GM21717 (cell line): ENCODE results near the gene TBC1D22A.

Experiments used
- ATAC-seq: cut with Tn5 transposase; IDR thresholded peaks from one replicate; pipeline ENCODE4 v1.9.1; 2021; ENCODE audit warnings: mild to moderate bottlenecking, moderate library complexity; ENCODE audit not compliant: unreplicated experiment

Gene TBC1D22A

DNA sequence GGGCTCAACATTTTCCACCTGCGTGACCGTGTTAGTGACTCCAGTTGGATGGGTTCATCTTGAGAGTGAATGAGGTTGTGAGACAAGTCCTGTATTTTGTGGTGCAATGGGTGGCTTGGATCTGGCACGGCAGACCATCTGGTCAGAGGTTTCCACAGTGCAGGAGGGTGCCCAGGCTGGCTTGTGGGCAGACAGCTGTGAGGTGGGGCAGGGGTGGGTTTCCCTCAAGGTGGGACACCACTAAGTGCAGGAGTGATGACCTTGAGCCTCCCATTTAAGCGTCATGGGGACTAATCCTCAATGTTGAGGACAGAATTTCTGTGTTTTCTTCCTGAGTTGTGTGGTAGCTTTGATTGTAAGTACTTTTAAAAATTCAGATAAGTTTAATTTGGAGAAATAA lies 220.6 kb downstream of the TBC1D22A start:
- ATAC-seq, result no peak

DNA sequence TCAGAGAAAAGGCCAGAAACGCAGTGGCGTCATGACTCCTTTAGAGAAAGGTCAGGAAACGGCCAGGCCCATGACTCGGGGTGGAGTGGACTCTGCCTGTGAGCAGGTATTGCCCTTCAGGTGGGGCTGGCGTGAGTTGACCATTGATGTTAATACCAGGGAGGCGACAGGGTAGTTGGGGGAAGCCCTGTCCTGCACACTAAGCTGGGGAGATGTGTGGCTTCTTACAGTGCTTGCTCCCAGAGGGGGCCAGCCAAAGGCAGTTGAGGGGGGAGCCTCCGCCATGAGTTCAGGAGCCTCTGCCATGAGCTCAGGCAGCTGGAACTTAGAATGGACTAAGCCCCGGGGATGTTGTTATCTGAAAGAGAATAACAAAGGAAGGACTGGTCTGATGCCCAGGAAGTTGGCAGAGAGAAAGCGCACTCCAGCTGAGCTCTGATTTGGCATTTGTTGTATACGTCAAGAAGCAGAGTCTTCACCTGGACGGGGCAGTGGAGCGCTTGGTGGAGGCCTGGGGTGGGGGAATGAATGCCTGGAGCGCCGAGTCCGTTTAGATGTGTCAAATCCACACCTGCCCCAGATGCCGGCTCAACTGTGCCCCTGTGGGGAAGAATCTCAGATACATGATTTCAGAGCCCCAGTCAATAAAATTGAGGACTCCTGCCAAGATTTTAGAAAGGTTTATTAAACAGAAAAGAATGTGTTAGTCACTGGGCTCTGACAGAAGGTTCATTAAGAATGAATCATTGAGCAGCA lies 222.5 kb downstream of the TBC1D22A start:
- no peak for ATAC-seq

DNA sequence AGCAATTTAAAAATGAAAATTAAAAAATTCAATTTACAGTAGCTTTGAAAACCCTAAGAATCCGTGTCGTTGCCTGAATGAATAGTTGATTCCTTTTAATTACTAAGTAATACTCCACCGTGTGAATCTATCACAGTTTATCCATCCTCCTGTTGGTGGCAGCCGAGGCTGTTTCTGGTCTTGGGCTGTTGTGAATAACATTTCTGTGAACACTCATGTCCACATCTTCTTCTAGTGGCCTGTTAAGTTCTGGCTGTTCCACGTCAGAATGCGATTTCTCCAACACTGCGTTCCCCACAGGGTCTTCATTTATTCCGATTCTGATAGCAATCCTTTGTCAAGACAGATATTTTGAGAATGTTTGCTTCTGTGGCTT lies 223.0 kb downstream of the TBC1D22A start:
- ATAC-seq, result no peak

DNA sequence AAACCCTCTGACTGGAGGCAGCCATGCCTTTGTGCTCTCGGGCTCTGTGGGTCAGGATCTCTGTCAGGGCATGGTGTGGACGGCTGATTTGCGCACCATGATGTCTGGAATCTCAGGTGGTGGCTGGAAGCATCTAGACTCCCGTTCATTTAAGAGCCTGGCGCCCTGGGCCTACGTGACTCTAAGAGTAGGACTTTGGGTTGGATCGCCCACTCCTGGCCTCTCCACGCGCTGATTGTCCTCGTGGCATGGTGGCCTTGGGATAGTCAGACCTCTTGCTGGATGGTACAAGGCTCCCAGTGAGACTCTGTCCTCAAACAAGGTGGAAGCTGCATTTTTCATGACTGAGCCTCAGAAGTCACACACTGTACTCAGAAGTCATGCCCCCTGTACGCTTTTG lies 224.3 kb downstream of the TBC1D22A start:
- ATAC-seq, result no peak

DNA sequence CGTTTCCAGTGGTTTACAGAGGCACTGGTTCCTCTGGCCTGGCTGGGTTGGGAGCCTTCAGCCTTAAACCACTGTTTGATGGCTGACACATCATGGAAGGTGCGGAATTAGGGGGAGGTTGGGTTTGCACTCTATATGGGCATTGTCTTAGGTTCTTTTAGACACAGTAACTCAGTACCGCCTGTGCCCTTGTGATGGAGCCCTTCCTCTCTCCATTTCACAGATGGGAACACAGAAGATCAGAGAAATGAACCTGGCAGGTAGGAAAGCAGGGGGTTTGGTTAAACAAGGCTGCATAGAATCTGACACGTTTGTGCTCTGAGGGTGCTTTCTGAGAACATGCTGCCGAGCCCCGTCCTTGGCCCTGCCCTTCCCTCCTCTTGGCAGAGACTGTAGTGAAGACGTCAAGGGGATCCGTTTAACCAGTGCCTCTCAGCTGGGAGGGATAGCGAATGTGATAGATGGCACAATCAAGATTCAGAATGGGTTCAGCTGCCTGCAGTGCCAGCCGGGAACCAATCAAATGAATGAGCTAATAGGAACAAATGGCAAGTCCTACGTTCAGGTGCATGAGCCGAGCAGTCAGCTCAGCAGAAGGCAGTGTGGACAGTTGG lies 228.6 kb downstream of the TBC1D22A start:
- no peak for ATAC-seq

DNA sequence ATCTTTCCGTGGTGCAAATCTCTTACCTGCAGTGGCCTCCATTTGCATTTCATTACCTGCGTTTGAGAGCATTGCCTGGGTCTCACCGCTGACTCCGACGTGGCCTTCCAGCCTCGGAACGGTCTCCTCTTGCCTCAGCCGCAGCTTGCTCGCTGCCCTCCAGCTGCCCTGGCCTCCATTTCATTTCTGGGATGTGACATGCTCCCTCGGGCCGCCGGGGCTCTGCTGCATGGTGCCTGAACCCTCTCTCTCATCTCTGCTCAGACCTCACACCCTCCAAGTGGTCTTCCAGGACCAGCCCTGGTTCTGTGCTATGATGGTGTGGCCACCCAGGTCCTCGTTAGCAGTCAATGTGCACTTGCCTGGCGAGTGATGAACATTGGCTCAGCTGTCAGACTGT lies 229.2 kb downstream of the TBC1D22A start:
- ATAC-seq, result no peak

DNA sequence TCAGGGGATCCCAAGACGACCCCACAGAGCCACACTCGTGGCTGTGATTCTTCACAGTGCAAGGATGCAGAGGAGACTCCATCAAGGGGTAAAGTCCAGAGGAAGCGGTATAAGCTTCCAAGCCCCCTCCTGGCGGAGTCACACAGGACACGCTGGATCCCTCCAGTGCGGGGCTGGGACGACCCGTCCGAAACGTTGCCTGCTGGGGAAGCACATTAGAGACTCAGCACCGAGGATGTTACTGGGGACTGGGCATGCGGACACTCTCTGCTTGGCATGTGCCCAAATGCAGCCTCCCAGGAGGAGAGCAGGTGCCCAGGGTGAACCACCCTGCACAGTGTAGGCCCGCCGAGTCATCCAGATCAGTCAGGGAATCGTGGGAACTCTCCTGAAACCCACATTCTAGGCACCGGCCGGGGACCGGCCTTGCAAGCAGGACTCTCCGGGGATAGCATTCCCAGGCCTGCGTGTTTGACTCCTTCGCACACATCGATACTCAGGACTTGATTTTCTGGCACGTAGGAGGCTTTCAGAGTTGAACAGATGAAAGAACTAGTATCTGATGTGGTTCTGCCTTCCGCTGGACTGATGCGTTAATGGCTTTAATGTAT lies 229.8 kb downstream of the TBC1D22A start:
- no peak for ATAC-seq

DNA sequence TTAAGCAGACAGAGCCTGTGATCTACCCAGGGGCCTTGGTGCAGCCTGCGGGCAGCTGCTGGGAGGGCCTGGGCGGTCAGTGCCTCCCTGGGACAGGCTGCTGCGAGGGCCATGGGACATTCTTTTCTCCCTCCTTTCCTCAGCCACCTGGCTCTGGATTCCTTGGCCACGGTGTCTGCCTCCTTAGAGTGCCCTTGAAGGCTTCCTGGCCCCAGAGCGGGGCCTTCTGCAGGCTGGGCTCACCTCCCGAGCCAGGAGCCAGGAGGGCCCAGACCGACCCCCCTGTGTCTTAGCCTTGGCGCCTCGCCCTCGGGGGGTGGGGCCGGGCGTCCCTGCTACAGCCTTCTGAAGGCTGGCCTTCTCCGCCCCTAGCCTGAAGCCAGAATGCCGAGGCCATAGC lies 231.2 kb downstream of the TBC1D22A start:
- ATAC-seq, result no peak

DNA sequence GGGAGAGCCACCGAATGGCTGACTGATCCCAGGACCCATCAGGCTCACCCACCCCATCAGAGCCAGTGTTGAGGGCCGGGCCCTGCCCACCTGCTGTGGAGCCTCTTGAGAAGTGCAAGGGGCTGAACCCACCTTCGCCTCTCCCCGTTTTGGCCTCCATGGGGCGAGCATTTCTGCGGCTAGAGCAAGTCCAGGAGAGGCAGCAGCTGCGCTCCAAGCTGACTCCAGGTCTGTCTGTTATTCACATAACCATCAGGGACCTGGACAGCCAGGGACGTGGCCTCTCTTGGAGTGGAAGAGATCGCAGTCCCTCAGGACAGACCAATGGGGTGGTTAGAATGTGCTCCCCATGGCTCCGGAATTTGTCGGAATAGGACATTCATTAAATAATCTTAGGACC lies 231.8 kb downstream of the TBC1D22A start:
- no peak for ATAC-seq

DNA sequence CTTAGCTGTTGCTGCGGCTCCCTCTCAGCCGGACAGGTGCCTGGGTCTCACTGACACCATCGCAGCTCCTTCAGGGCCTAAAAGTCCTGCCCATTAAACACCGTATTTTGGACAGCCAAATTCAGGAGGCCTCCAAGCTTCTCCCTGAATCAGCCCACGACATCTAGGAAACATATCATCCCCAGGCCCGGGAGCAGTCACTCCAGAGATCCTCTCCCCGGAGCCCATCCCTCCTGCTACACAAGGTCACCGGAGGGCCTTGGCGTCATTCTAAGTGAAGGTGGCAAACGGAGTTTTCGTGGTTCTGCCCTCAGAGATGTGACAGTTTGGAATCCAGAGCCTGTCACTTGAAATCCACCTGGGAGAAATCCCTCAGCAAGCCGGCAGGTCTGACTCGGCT lies 232.5 kb downstream of the TBC1D22A start:
- no peak for ATAC-seq

DNA sequence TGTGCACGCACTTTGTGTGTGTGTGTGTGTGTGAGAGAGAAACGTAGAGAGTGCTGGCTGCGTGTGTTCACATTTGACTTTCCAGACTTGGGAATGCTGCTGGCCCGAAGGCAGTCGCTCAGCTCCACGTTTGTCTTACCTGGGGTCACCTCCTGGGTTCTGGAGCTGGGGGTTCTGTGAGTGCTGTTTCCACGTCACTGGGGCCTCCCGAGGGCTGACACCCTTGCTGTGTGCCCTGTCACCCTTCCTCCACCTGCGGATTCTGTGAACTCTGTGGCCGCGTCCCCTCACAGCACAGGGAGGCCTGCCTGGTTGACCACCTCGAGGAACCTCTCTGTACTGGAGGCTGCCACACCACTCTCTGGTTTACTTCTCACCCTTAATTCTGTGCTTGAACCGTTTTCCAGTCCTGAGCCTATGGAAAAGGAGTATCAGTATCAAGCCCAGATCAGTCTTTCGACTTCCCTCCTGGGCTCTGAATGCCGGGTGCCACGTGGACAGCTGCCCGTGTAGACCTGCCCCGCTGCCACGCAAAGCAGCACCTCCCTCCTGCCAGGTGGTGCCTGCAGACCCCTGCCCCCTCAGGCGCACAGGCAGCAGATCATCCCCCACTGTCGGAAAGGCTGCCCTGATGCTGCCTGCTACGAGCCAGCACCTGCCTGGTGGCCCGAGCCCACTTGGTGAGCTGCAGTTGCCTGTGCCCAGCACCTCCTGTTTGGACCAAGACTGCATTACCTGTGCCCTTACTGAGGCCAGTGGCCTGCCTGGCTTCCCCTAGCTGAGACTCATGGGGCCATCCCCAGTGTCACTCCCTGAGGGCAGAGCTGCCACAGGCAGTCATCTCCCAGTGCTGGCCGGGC lies 233.3 kb downstream of the TBC1D22A start:
- no peak for ATAC-seq

DNA sequence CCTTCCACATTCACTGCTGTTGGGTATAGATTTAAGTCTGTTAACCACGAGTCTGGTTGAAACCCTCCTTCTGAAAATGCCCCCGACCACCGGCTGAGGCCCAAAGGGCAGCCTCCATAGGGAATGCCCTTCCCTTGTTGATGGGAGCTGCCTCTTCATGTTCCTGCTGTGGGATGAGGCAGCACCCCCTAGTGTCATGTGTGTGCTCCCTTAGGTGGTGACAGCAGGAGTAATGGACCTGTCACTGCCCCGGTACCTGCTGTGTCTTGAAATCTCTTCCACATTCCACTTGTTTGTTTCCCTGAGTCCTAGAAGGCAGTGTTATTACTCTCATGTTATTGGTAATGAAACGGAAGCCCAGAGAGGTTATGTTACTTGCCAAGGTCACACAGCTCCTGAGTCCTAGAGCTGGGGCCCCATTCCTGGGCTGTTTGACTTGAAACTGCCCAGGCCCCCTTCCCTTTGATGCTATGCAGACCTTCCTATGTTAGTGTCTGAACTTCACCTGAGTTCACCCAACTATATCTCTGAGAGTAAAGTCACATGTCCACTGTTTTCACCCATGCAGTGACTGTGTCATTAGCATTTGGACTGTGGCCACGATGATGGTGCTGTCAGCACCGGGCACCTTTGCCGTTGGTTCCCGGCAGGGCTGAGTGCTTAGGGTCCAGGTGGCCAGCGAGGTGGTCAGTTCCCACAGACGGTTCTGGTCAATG lies 234.3 kb downstream of the TBC1D22A start:
- ATAC-seq, result no peak

DNA sequence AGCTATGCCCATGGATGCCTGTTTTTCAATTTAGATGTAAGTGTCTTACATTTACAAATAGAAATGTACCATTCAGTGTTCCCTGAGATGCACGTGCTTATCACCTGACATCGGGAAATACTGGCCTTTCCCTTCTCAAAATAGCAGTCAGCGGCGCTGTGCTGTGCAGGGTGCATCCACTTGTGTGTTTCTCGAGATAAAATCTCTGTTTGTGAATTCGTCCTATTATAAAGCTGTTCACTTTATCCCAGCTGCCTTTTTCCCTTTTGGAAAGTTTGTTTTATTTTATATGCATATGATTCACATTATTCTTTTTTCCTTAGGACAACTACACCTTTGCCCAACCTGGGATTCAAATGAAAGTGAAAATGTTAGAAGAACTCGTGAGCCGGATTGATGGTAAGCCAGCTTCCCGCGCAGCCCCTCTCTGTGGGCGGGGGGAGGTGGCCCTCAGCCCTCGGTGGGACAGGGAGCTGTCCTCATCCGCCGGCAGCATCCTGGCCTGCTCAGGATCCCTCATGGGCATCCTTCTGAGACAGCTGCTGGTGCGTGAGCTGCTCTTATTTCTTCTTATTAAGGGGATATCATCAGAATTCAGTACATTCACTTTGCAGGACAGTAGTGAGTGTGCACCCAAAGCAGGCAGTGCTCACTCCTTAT lies 235.0 kb downstream of the TBC1D22A start:
- no peak for ATAC-seq

DNA sequence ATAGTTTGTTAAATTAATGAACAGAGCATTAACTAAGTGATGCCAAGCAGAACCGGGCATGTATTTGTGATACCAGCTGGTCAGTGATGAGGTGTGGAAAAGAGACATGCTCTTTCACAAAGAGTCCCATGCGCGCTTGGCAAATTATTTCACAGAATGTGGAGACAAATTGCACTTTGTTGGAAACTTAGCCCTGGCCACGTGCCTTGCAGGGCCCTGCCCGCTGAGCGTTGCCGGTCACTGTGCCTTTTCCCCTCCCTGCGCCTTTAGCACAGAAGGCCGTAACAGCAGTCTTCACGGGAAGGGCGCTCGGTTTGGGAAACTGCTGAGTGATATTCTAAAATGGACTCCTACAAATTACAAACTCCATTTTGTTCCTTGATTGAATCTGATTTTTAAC lies 235.9 kb downstream of the TBC1D22A start:
- ATAC-seq, result no peak

DNA sequence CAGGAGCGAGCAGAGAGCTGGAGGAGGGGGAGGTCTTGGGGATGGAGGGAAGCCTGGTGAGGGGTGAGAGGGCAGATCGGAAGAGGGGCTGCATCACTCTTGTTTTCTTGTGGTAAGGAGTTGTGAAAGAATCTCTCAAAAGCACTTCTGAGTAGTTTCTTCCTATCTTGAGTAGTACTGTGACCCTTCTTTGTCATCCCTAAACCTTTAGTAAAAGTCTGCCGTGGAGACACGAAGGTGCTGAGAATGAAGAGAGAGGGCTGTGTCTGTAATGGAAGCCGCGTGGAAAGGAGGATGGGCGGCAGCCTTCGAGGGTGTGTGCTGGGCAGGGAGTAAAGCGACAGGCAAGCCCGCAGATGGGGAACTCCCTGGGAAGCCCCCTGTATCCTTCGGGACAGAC lies 237.8 kb downstream of the TBC1D22A start:
- no peak for ATAC-seq

DNA sequence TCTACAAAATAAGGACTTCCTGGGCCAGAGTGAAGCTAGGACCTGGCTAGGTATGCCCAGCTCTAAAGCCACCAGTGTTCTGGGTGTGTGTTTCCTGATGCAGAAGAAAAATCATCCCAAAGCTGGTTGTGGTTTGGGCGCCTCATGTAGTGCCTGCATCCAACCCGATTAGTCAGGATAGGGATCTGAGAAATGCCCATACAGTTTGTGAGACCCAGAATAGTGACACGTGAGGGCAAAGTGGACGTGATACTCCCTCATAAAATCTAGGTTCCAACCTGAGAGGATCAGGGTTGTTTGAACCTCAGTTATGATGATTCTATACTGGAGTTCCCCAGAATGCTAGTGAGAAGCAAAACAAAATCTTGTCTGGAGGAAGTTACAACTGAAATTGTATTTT lies 238.4 kb downstream of the TBC1D22A start:
- no peak for ATAC-seq

DNA sequence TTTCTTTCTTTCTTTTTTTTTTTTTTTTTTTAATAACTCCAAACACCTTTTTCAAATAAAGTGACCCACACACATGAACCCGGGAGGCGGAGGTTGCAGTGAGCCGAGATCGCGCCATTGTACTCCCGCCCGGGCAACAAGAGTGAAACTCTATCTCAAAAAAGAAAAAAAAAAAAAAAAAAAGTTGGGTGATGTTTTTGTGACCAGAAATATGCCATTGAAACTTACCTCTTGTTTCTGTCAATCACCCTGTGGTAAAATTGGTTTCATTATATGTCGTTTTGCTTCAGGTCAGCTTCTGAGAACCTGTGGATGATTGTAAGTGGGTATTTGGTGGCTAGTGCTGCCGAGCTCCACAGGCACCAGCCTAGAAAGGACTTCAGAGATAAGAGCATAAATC lies 238.8 kb downstream of the TBC1D22A start:
- no peak for ATAC-seq

DNA sequence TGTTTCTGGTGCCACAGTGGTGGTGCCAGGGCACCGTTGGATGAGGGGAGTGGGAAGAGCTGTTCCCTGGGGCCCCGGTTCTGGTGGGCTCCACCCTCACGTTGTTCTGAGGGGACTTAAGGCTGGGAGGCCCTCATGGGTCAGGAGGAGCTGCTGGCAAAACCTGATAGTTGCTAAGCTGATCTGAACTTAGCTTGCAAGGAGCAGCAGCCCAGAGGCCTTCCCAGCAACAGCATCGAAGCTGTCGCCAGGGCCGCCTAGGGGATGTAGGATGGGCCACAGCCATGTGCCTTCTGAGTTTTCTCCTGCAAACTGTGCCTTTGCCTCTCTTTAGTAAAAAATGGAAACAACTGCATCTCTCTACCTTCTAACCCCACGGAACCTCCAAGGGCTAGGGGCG lies 240.2 kb downstream of the TBC1D22A start:
- no peak for ATAC-seq

DNA sequence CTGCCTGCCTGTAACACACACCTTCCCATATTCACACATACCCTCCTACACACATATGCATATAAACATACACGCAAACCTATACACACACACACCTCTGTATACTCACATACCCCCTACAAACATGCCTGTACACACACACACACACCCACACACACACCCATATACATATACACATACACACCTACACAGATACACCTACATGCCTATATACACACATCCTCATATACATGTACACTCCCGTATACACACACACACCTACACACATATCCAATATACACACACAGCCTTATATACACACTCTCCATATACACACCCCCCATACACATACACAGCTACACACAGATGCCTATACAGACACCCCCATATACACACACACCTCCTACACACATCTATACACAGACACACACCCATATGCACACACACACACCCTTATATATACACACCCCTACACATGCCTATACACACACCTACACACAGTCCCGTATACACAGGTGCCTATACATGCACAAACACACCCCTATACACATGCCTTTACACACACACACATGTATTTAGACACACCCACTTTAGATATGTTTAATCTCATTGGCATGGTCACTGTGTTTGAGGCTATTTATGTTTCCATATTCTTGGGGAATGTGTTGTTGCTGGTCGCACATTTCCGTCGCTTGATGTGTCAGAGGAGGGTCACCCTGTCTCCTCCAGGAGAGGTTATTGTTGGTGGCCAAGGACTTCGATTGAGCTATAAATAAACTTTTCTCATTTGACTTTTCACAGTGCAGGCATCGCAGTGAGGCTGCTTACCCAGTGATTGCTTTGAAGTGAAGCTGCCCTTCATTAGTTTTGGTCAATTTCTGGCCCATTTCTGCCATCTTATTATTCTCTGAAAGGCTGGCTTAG lies 243.3 kb downstream of the TBC1D22A start:
- ATAC-seq, result no peak
